Heart left ventricle (tissue), 16 donors: ENCODE data around the gene GPATCH1. TPM values are rescaled to one million over a fixed set of nuclear protein-coding genes. Genes with fewer than 3 reads are reported as not detected.

ENCODE experiments used
- ATAC-seq, 4 donors: fragments of 200-7000 bp; cut with Tn5 transposase; one replicate each; pipeline ENCODE4 v1.9.1; 2020 to 2022; ENCODE audit warnings: moderate library complexity in 4 of 4, mild to moderate bottlenecking in 3 of 4, moderate number of reproducible peaks in 1 of 4
- DNase-seq, 5 donors: peaks; one replicate each; pipeline ENCODE4 v3.0.0-alpha.2; 2020
- H3K27ac ChIP-seq, 12 donors: fragments of 200-600 bp; sonication (generic) in 4 of 12; one replicate each; pipeline versions ENCODE4 v1.5.0 to v1.8.0; 2016 to 2022; ENCODE audit warnings: mild to moderate bottlenecking in 2 of 12
- H3K27me3 ChIP-seq, 9 donors: fragments of 200-600 bp; sonication (generic) in 2 of 9; one replicate each; pipeline versions ENCODE4 v1.5.1 to v1.8.0; 2016 to 2022; ENCODE audit warnings: mild to moderate bottlenecking in 3 of 9
- H3K36me3 ChIP-seq, 9 donors: fragments of 200-600 bp; sonication (generic) in 2 of 9; one replicate each; pipeline versions ENCODE4 v1.5.0 to v1.8.0; 2018 to 2022; ENCODE audit warnings: mild to moderate bottlenecking in 2 of 9
- H3K4me1 ChIP-seq, 12 donors: fragments of 200-600 bp; sonication (generic) in 4 of 12; one replicate each; pipeline versions ENCODE4 v1.5.0 to v1.8.0; 2016 to 2022; ENCODE audit warnings: mild to moderate bottlenecking in 3 of 12
- H3K4me3 ChIP-seq, 12 donors: fragments of 200-600 bp; sonication (generic) in 4 of 12; one replicate each; pipeline versions ENCODE4 v1.5.0 to v1.8.0; 2017 to 2022; ENCODE audit warnings: mild to moderate bottlenecking in 9 of 12, moderate library complexity in 4 of 12
- H3K9me3 ChIP-seq, 12 donors: fragments of 200-600 bp; sonication (generic) in 4 of 12; one replicate each; pipeline versions ENCODE4 v1.5.0 to v1.8.0; 2016 to 2022; ENCODE audit warnings: mild to moderate bottlenecking in 1 of 12
- POLR2A ChIP-seq, 2 donors: fragments of 450-650 bp; IDR thresholded peaks; one replicate each; pipeline ENCODE4 v1.6.1; 2017; ENCODE audit warnings: antibody characterized with exemption in 2 of 2, mild to moderate bottlenecking in 2 of 2, moderate library complexity in 2 of 2
- WGBS, 4 donors: extraction: QIAGEN DNeasy Blood & Tissue Kit in 2 of 4; methylation state at CpG; one replicate each; pipeline versions ENCODE4 v1.1.5 to v1.1.7; 2013 to 2018; 5-methylcytosine and 5-hydroxymethylcytosine counted together
- intact Hi-C, 10 donors: fragments of 100-400 bp; cut with DNase I; formaldehyde crosslinking; loops; one replicate each; pipeline versions ENCODE4 v1.11.1 to v1.14.2; 2022
- polyA plus RNA-seq, 2 donors: library from polyadenylated mRNA; stranded (reverse); fragments of 200-250 nt; gene quantifications; one replicate each; pipeline ENCODE4 v1.2.3, GENCODE V29; 2013
- total RNA-seq, 9 donors: library from RNA; depleted of rRNA in 2 of 9; stranded (reverse); fragments of >200 nt in 2 of 9; fragmentation: NEBNext Ultra II Directional in 3 of 9; extraction: Animal tissue kit (Norgen Biotek cat#: 25700) in 3 of 9; gene quantifications; one replicate each; pipeline versions ENCODE4 v1.1.0 to v1.2.4, GENCODE V29; 2016 to 2023
- TF ChIP-seq, protein P1 (sequence below), 12 donors: fragments of 200-600 bp; sonication (generic) in 4 of 12; IDR thresholded peaks; one replicate each; pipeline versions ENCODE4 v1.5.0 to v1.8.0; 2018 to 2022; ENCODE audit warnings: antibody characterized with exemption in 12 of 12, mild to moderate bottlenecking in 5 of 12
- donor health status: ischemic (EF 13 %, LVEDD 7.1; RV severe dilation, severe dysfunction).
- donor health status: healthy with polysubstance abuse.
- donor health status: DM: no; HTN: yes; CAD: no.
- donor health status: DM: no; HTN: no; CAD: no.
- donor health status: ischemic (EF 25% LVEDD 6.9; RV normal size, moderate dysfunction).
- donor health status: ischemic (EF 25% LVEDD 5.7; RV mildly dilated, moderate dysfunction).
- donor health status: healthy.
- donor health status: DM: yes; HTN: yes; CAD: no.
- donor health status: ischemic (EF 35%, LVEDD 5.7; RV mildly dilated, moderate dysfunction).
- donor health status: nonischemic (EF 11% LVEDD 7.7; RV severe dilation, severe dysfunction).
- donor health status: DM: yes; HTN: yes; CAD: no.
- donor health status: PGD.
- donor health status: ischemic (EF 29% LVEDD 5.4; RV normal size, mild dysfunction).
- donor health status: nonischemic (EF 23%, LVEDD 6.1; RV moderate dilation, normal function).

The GPATCH1 gene
- total and polyA plus RNA-seq, 11 donors, result 3.3 to 6.7 (median 5.3) TPM

DNA sequence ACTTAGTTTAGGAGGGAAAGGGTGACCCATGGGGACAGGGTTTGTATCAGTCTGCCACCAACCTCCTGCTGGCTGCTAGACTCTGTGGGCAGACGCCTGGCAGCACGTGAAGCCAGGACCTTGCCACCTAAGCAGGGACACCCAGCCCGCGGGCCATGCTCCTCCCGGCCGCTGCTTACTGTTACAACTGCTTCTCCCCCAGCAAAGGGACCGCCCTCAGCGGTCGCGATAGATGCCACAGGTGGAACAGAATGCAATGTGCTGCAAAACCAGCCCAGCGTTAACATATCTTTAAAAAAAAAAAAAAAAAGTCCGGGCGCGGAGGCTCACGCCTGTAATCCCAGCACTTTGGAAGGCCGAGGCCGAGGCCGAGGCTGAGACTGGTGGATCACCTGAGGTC lies 14.4 kb upstream of the GPATCH1 start:
- WGBS, 4 donors, result 81 to 90% (median 87%) methylated on average over 18 of the region's 18 CpGs
- Histone ChIP-seq H3K27ac (no peak overlapping the region), H3K9me3 (no peaks in the 10 kb centered on the region), H3K4me1 (peaks cover 0 to 23% (median 4%) of the 10 kb centered on the region in 12 donors), H3K4me3 (no peak overlapping the region), H3K36me3 (no peaks in the 10 kb centered on the region), H3K27me3 (peaks cover 0 to 38% (median 17%) of the 10 kb centered on the region in 9 donors)
- DNase-seq (no peak), ATAC-seq (no peak)
- no peak for TF ChIP-seq POLR2A (IDR thresholded peaks at IDR 0.05)
- TF ChIP-seq, protein P1, sequence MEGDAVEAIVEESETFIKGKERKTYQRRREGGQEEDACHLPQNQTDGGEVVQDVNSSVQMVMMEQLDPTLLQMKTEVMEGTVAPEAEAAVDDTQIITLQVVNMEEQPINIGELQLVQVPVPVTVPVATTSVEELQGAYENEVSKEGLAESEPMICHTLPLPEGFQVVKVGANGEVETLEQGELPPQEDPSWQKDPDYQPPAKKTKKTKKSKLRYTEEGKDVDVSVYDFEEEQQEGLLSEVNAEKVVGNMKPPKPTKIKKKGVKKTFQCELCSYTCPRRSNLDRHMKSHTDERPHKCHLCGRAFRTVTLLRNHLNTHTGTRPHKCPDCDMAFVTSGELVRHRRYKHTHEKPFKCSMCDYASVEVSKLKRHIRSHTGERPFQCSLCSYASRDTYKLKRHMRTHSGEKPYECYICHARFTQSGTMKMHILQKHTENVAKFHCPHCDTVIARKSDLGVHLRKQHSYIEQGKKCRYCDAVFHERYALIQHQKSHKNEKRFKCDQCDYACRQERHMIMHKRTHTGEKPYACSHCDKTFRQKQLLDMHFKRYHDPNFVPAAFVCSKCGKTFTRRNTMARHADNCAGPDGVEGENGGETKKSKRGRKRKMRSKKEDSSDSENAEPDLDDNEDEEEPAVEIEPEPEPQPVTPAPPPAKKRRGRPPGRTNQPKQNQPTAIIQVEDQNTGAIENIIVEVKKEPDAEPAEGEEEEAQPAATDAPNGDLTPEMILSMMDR (IDR thresholded peaks at IDR 0.05), result no peak
- intact Hi-C loops, result no loop called here

DNA sequence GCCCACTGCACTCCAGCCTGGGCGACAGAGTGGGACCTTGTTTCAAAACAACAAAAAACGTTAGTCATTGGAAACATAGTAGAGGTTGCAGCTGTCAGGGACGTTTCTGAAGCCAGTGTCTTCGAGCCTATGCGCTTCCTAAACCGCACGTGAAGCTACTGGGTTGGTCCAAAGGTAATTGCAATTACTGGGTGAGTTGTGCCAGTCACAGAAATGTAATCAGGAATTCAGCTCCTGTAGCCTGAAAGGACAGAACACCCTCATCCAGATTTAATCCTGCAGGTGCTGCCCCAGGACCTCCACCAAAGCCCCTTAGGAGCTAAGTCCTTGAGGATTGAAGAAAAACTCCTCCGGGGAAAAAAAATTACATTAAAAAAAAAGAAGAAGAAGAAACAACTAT lies 13.9 kb upstream of the GPATCH1 start:
- H3K4me1 ChIP-seq, result peaks cover 0 to 23% (median 4%) of the 10 kb centered on the region in 12 donors
- ATAC-seq (no peak), DNase-seq (no peak)
- TF ChIP-seq, protein P1 (IDR thresholded peaks at IDR 0.05), result no peak
- TF ChIP-seq POLR2A (IDR thresholded peaks at IDR 0.05), result no peak
- peaks cover 0 to 35% (median 17%) of the 10 kb centered on the region in 9 donors for H3K27me3 ChIP-seq
- no peaks in the 10 kb centered on the region for H3K36me3 ChIP-seq
- WGBS, 4 donors, result 69 to 76% (median 74%) methylated on average over 8 of the region's 8 CpGs
- intact Hi-C loops, result no loop called here
- no peak overlapping the region for H3K27ac ChIP-seq
- no peak overlapping the region for H3K4me3 ChIP-seq
- H3K9me3 ChIP-seq, result no peaks in the 10 kb centered on the region

DNA sequence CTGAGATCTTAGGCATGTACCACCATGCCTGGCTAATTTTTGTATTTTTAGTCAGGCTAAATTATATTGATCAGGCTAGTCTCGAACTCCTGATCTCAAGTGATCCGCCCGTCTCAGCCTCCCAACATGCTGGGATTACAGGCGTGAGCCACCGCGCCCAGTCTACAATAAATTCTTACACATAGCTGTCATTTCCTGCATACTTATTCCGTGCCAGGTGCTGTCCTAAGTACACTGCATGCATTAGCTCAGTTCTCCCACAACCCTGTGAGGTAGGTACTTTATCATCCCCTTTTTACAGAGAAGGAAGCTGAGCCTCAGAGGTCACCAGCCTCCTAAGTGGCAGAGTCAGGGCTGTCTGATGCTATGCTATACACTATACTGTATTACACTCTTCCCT lies 9.1 kb upstream of the GPATCH1 start:
- WGBS, 4 donors, result 73 to 88% (median 77%) methylated on average over 7 of the region's 7 CpGs
- intact Hi-C loops, result no loop called here
- TF ChIP-seq POLR2A (IDR thresholded peaks at IDR 0.05), result no peak
- TF ChIP-seq, protein P1 (IDR thresholded peaks at IDR 0.05), result no peak

DNA sequence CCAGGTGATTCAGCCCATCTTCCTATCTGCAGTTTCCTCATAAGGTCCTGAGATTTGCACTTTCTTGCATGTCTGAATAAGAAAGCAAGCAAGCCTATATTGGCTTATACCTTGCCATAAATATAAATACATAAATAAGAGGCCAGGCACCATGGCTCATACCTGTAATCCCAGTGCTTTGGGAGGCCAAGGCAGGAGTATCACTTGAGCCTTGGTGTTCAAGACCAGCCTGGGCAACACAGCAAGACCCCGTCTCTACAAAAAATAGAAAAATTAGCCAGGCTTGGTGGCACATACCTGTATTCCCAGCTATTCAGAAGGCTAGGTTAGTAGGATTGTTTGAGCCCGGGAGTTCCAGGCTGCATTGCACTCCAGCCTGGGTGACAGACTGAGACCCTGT lies 5.5 kb upstream of the GPATCH1 start:
- intact Hi-C loops, result no loop called here
- no peaks in the 10 kb centered on the region for H3K27me3 ChIP-seq
- whole genome bisulfite sequencing, 4 donors, result 89 to 92% (median 91%) methylated on average over 2 of the region's 2 CpGs
- no peaks in the 10 kb centered on the region for H3K36me3 ChIP-seq
- no peak for ATAC-seq
- H3K9me3 ChIP-seq, result no peaks in the 10 kb centered on the region
- DNase-seq, result no peak
- no peak overlapping the region for H3K4me3 ChIP-seq
- H3K27ac ChIP-seq, result no peak overlapping the region
- TF ChIP-seq, protein P1 (IDR thresholded peaks at IDR 0.05), result no peak
- TF ChIP-seq POLR2A (IDR thresholded peaks at IDR 0.05), result no peak
- H3K4me1 ChIP-seq, result peaks cover 0 to 13% (median 0%) of the 10 kb centered on the region in 12 donors

More for the DNA sequence above, 9.1 kb upstream of the GPATCH1 start:
- H3K9me3 ChIP-seq, result no peaks in the 10 kb centered on the region
- ATAC-seq, result no peak
- no peak for DNase-seq
- H3K27ac ChIP-seq, result no peak overlapping the region
- no peaks in the 10 kb centered on the region for H3K36me3 ChIP-seq
- no peaks in the 10 kb centered on the region for H3K4me1 ChIP-seq
- H3K27me3 ChIP-seq, result no peaks in the 10 kb centered on the region
- no peak overlapping the region for H3K4me3 ChIP-seq
